Liver (tissue), 9 donors: ENCODE data around the gene FAM83D. TPM values are rescaled to one million over a fixed set of nuclear protein-coding genes. Genes with fewer than 3 reads are reported as not detected.

Experiments
- DNase-seq: peaks from one replicate; pipeline ENCODE4 v3.0.0-alpha.2; 2017; ENCODE audit warnings: low spot score
- H3K27ac ChIP-seq, 2 donors: one replicate each; pipeline ENCODE4 v1.7.0; 2013; ENCODE audit warnings: inconsistent platforms in 2 of 2, low read length in 2 of 2, control low read depth in 1 of 2, low read depth in 1 of 2, mild to moderate bottlenecking in 1 of 2
- H3K27me3 ChIP-seq, 4 donors: one replicate each; pipeline versions ENCODE4 v1.6.1 to v1.7.0; 2013; ENCODE audit warnings: low read length in 3 of 4, inconsistent platforms in 1 of 4, mild to moderate bottlenecking in 1 of 4, moderate library complexity in 1 of 4; ENCODE audit not compliant: control insufficient read depth in 4 of 4, insufficient read depth in 4 of 4
- H3K36me3 ChIP-seq, 4 donors: one replicate each; pipeline versions ENCODE4 v1.6.1 to v1.7.0; 2013; ENCODE audit warnings: low read length in 3 of 4, mild to moderate bottlenecking in 3 of 4, low read depth in 1 of 4, moderate library complexity in 1 of 4; ENCODE audit not compliant: control insufficient read depth in 4 of 4, insufficient read depth in 3 of 4
- H3K4me1 ChIP-seq, 4 donors: one replicate each; pipeline versions ENCODE4 v1.6.1 to v1.7.0; 2013; ENCODE audit warnings: low read length in 3 of 4, mild to moderate bottlenecking in 3 of 4, moderate library complexity in 1 of 4; ENCODE audit not compliant: control insufficient read depth in 4 of 4, insufficient read depth in 4 of 4
- H3K4me3 ChIP-seq, 3 donors: one replicate each; pipeline versions ENCODE4 v1.6.1 to v1.7.0; 2013; ENCODE audit warnings: low read length in 3 of 3, control low read depth in 1 of 3, low read depth in 1 of 3, mild to moderate bottlenecking in 1 of 3
- H3K9ac ChIP-seq, 2 donors: one replicate each; pipeline ENCODE4 v1.7.0; 2013; ENCODE audit warnings: low read length in 2 of 2, mild to moderate bottlenecking in 2 of 2, moderate library complexity in 2 of 2, control low read depth in 1 of 2, low read depth in 1 of 2
- H3K9me3 ChIP-seq, 4 donors: one replicate each; pipeline versions ENCODE4 v1.6.1 to v1.7.0; 2013; ENCODE audit warnings: low read length in 3 of 4; ENCODE audit not compliant: control insufficient read depth in 4 of 4
- CTCF ChIP-seq: fragments of 150-350 bp; IDR thresholded peaks from 2 replicates; pipeline ENCODE4 v1.5.1; 2017; ENCODE audit warnings: improper control_type of control experiment, low read depth, low read length; ENCODE audit not compliant: missing input control
- EGR1 ChIP-seq, 2 donors: IDR thresholded peaks; 2 replicates each; pipeline ENCODE4 v1.6.1; 2016 to 2018; ENCODE audit warnings: antibody characterized with exemption in 2 of 2, low read depth in 2 of 2
- FOXA1 ChIP-seq: IDR thresholded peaks from 2 replicates; pipeline ENCODE4 v1.6.1; 2016; ENCODE audit warnings: antibody characterized with exemption
- FOXA2 ChIP-seq: IDR thresholded peaks from 2 replicates; pipeline ENCODE4 v1.6.1; 2016; ENCODE audit warnings: antibody characterized with exemption
- GABPA ChIP-seq, 2 donors: IDR thresholded peaks in 1 of 2; conservative IDR thresholded peaks in 1 of 2; 2 replicates each; pipeline ENCODE4 v1.6.1; 2016; ENCODE audit warnings: antibody characterized with exemption in 2 of 2, mild to moderate bottlenecking in 1 of 2, moderate library complexity in 1 of 2
- HNF4A ChIP-seq, 2 donors: conservative IDR thresholded peaks; 2 replicates each; pipeline ENCODE4 v1.6.1; 2016; ENCODE audit warnings: antibody characterized with exemption in 2 of 2, mild to moderate bottlenecking in 2 of 2
- HNF4G ChIP-seq: IDR thresholded peaks from 2 replicates; pipeline ENCODE4 v1.6.1; 2016; ENCODE audit warnings: antibody characterized with exemption
- JUND ChIP-seq, 2 donors: IDR thresholded peaks; 2 replicates each; pipeline ENCODE4 v1.6.1; 2016; ENCODE audit warnings: antibody characterized with exemption in 2 of 2
- MAX ChIP-seq: IDR thresholded peaks from 2 replicates; pipeline ENCODE4 v1.6.1; 2016; ENCODE audit warnings: antibody characterized with exemption
- NR2F2 ChIP-seq: IDR thresholded peaks from 2 replicates; pipeline ENCODE4 v1.6.1; 2016; ENCODE audit warnings: antibody characterized with exemption
- RAD21 ChIP-seq, 2 donors: IDR thresholded peaks; 2 replicates each; pipeline ENCODE4 v1.6.1; 2016; ENCODE audit warnings: antibody characterized with exemption in 2 of 2, mild to moderate bottlenecking in 2 of 2
- RXRA ChIP-seq, 2 donors: IDR thresholded peaks; 2 replicates each; pipeline ENCODE4 v1.6.1; 2017 to 2018; ENCODE audit warnings: antibody characterized with exemption in 2 of 2, mild to moderate bottlenecking in 1 of 2
- SP1 ChIP-seq: IDR thresholded peaks from 2 replicates; pipeline ENCODE4 v1.6.1; 2018; ENCODE audit warnings: antibody characterized with exemption, mild to moderate bottlenecking
- TAF1 ChIP-seq: conservative IDR thresholded peaks from 2 replicates; pipeline ENCODE4 v1.6.1; 2016; ENCODE audit warnings: antibody characterized with exemption, mild to moderate bottlenecking
- YY1 ChIP-seq: IDR thresholded peaks from 2 replicates; pipeline ENCODE4 v1.6.1; 2016; ENCODE audit warnings: antibody characterized with exemption, mild to moderate bottlenecking
- ZBTB33 ChIP-seq: IDR thresholded peaks from 2 replicates; pipeline ENCODE4 v1.6.1; 2016; ENCODE audit warnings: antibody characterized with exemption
- WGBS: extraction: QIAGEN DNeasy Blood & Tissue Kit; methylation state at CpG from one replicate; pipeline ENCODE4 v1.1.7; 2013; 5-methylcytosine and 5-hydroxymethylcytosine counted together
- polyA plus RNA-seq, 2 donors: library from polyadenylated mRNA; stranded (reverse) in 1 of 2; unstranded in 1 of 2; fragments of 200-250 nt in 1 of 2; fragments of >200 nt in 1 of 2; fragmentation: Nextera tagmentation in 1 of 2; extraction: Ambion mirVana in 1 of 2; gene quantifications; one replicate each; pipeline versions ENCODE4 v1.2.1 to v1.2.3, GENCODE V29; 2013 to 2015
- total RNA-seq, 2 donors: library from RNA; depleted of rRNA; stranded (reverse); fragments of >200 nt; gene quantifications; one replicate each; pipeline ENCODE4 v1.2.3, GENCODE V29; 2014
- TF ChIP-seq, protein P1 (sequence below): IDR thresholded peaks from 2 replicates; pipeline ENCODE4 v1.6.1; 2016; ENCODE audit warnings: antibody characterized with exemption, mild to moderate bottlenecking
- TF ChIP-seq, protein P2 (sequence below): IDR thresholded peaks from 2 replicates; pipeline ENCODE4 v1.6.1; 2016; ENCODE audit warnings: antibody characterized with exemption
- donor health status: healthy.
- donor health status: healthy.
- donor health status: healthy.
- donor health status: healthy.
- donor health status: healthy.

FAM83D gene
- total and polyA plus RNA-seq, 4 donors = 1.1 to 28.2 (median 2.7) TPM

DNA sequence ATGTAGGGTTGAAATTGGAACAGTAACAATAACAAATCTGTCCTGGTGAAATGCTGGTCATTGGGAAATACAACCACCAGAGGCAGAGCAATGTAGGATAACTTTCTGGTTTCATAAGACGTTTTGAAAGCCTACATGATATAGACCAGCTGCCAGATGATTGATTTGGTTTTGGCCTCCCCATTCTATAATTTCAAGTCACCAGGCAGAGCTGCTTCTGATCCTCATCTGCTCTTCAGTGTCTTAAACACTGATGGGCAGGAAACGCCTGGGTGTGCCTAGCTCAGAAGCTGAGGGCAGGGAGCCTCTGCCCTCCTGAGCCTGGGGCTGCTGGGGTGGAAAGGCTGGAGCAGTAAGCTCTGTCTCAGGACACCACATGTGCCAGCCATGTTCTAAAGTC lies 60.4 kb downstream of the FAM83D start:
- no peak overlapping the region for H3K9ac ChIP-seq
- DNase-seq = no peak
- H3K4me1 ChIP-seq = peaks cover 2 to 14% (median 11%) of the 10 kb centered on the region in 4 donors
- H3K9me3 ChIP-seq = no peaks in the 10 kb centered on the region
- no peak overlapping the region for H3K4me3 ChIP-seq
- no peak for TF ChIP-seq JUND (IDR thresholded peaks at IDR 0.05)
- TF ChIP-seq TAF1 = no peak
- no peak for TF ChIP-seq ZBTB33
- no peak for TF ChIP-seq CTCF
- no peak for TF ChIP-seq MAX
- TF ChIP-seq GABPA (IDR thresholded peaks at IDR 0.05 in 1 of 2, conservative IDR thresholded peaks at IDR 0.05 in 1 of 2) = no peak
- no peak for TF ChIP-seq RXRA (IDR thresholded peaks at IDR 0.05)
- TF ChIP-seq YY1 = no peak
- no peak for TF ChIP-seq NR2F2
- no peak for TF ChIP-seq EGR1 (IDR thresholded peaks at IDR 0.05; ENCODE audit: low read depth in 2 of 2)
- TF ChIP-seq FOXA2 = no peak
- TF ChIP-seq SP1 = no peak
- TF ChIP-seq RAD21 (IDR thresholded peaks at IDR 0.05) = no peak
- TF ChIP-seq FOXA1 = no peak
- TF ChIP-seq, protein P1, sequence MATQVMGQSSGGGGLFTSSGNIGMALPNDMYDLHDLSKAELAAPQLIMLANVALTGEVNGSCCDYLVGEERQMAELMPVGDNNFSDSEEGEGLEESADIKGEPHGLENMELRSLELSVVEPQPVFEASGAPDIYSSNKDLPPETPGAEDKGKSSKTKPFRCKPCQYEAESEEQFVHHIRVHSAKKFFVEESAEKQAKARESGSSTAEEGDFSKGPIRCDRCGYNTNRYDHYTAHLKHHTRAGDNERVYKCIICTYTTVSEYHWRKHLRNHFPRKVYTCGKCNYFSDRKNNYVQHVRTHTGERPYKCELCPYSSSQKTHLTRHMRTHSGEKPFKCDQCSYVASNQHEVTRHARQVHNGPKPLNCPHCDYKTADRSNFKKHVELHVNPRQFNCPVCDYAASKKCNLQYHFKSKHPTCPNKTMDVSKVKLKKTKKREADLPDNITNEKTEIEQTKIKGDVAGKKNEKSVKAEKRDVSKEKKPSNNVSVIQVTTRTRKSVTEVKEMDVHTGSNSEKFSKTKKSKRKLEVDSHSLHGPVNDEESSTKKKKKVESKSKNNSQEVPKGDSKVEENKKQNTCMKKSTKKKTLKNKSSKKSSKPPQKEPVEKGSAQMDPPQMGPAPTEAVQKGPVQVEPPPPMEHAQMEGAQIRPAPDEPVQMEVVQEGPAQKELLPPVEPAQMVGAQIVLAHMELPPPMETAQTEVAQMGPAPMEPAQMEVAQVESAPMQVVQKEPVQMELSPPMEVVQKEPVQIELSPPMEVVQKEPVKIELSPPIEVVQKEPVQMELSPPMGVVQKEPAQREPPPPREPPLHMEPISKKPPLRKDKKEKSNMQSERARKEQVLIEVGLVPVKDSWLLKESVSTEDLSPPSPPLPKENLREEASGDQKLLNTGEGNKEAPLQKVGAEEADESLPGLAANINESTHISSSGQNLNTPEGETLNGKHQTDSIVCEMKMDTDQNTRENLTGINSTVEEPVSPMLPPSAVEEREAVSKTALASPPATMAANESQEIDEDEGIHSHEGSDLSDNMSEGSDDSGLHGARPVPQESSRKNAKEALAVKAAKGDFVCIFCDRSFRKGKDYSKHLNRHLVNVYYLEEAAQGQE = no peak
- TF ChIP-seq, protein P2, sequence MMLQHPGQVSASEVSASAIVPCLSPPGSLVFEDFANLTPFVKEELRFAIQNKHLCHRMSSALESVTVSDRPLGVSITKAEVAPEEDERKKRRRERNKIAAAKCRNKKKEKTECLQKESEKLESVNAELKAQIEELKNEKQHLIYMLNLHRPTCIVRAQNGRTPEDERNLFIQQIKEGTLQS = no peak
- TF ChIP-seq HNF4G = no peak
- no peak for TF ChIP-seq HNF4A (conservative IDR thresholded peaks at IDR 0.05)
- WGBS = 77% methylated on average over 2 of the region's 2 CpGs
- H3K27me3 ChIP-seq = no peaks in the 10 kb centered on the region
- no peak overlapping the region for H3K27ac ChIP-seq
- peaks cover 5 to 10% (median 8%) of the 10 kb centered on the region in 4 donors for H3K36me3 ChIP-seq
